ENCODE results near the gene RUVBL1.
"Not testable (repeated sequence)": the region's sequence is repeated elsewhere in the genome, so short reads cannot be mapped to it uniquely, and the experiment has no call there.

Gene RUVBL1

DNA sequence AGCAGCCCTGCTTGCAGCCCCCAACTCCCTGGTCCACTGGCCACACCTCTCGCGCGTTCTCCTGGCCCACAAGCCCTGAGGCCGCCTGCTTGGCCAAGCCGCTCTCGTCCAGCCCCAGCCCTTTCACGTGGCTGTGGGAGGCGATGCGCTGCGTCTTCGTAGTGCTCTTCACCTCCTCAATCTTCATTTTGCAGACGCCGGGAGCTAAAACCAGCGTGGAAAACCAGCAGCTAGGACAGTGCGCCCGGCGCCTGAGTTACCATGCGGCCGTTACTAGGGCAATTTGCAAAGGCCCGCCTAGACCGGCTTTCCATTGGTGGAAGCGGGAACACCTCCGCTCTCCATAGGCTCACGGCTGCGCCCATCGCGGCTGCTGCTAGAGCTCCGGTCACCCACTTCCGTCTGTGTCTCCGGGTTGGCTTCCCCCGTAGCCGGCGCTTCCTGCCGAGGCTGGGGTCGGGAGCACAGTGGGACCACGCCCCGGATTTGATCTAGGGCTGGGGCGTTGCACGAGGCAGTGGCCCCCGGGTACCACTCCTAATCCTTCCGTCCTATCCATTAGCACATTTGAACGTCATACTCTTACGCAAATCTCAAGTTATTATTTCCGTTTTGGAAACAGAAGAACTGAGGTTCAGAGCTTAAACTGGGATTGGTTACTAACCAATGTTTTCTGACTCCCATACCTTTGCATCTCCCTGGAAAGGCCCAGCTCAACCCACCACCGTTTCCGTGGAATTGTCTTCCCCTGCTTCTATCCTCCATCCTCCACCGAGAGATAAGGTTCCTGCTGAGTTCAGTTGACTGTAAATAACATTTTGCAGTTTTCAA is at the start of gene RUVBL1:
RUVBL1 (minus strand) TSS at position 275 of the 831 bp plus-strand sequence; CDS start at position 187, 88 bp downstream.
- peak; percentile 82 to 95 for DNase-seq

DNA sequence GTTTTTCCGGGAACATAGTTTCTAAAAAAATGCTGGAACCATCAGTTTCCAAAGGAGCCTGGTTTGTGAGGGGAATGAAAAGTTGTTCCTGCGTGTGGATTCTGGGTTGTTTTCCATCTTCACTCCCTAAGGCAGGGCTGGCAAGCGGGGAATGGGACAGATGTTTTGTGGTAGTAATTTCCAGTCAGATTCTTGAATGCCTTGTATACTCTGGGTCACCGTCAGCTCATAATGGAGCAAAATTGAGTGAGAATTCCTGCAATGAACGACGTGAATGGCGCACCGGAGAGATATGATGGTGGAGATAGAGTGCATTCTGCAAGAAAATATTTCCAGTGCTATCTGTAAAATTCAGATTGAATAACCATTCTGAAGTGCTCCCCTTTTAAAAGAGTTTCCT is 49.6 kb upstream of the RUVBL1 start:
- no peak for DNase-seq

DNA sequence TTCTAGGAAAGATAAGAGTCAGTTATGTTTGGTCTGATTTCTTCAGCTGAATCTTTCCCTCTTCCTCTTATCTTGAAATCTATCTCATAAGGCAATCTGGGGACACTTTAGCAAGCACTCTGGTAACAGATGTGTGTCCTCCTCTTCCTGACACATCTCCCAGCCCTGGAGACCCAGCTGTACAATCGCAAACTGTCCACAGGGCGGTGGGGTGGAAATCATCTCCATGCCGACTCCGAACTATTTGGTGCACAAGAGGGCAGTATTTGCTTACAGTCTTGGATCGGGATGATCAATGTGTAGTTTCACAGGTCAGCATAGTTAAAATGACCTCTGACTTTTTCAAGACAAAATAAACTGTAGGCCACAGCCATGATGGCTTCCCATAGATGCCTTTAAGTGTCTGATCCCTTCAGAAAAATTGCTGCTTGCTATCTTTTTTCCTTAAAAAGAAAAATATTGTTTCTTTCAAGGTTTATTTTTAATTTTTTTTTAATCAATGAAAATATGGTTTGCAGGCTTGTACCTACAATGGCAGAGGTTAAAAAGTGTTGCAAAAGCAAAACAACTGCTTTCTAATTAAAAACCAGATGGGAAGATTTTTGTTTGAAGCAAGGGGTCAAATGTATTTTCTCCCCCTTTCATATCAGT is 47.4 kb upstream of the RUVBL1 start:
- DNase-seq: peak in 1 of 2 experiments; percentile 16

DNA sequence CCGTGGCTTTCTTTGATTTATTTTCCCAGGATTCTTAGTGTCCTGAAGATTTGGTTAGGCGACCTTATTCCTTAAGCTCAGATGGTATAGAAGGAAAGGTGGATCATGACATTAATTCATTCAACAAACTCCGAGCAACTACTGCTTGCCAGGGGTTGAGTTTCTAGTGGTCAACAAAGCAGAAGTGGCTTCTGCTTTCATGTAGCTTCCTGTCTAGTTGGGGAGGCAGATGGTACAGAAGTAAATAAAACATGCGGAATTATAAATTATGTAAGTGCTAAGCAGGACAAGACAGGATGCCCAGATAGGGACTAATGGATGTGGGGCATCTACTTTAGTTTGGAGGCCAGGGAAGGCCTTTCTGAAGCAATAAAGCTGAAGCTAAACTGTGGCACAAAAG is 45.2 kb upstream of the RUVBL1 start:
- DNase-seq: no peak

DNA sequence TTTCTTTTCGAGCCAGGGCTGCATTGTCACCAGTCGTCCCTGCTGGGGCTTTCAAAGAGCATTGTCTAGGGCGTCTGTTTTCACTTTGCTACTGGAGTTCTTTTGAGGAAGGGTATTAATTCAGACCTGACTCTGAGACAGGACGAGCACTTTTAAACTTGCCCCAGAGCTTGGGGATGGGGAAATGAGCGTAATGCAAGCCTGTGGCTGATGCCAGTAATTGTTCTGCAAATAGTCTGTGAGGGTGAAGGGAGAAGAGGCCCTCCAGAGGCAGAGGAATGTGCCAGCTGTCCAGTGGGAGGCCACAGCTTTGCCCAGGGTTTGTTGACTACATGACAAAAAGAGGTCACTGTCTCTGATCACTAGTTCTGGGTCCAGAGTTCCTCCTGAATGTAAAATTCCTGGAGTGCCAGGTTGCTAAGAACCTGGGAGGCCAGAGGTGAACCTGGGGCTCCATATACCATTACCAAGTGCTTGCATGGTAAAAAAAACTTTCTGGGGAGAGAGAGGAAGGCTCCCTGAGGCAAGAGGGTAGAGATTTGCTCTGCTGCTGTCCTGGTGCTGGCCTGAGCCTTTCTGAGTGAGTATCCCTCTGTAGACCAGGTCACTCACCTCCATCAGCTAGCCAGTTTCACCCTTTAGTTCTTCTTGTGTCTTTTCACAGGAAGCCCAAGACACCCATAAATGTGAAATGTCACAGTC is 44.5 kb upstream of the RUVBL1 start:
- DNase-seq: no peak

DNA sequence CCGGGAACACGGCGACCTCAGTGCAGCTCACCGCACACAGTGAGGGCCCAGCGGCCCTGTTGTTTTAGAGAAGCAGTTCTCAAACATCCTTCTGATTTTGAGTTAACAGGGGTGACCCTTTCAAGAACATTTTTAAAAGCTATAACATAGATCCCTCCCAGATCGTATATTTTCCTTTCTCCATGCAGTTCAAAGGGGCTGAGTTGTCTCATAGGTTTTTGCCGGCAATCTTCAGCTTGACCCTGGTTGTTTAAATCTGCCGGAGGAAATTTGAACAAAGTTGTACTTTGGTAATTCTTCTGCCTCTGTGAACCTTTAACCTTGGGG is 44.0 kb upstream of the RUVBL1 start:
- DNase-seq: no peak

DNA sequence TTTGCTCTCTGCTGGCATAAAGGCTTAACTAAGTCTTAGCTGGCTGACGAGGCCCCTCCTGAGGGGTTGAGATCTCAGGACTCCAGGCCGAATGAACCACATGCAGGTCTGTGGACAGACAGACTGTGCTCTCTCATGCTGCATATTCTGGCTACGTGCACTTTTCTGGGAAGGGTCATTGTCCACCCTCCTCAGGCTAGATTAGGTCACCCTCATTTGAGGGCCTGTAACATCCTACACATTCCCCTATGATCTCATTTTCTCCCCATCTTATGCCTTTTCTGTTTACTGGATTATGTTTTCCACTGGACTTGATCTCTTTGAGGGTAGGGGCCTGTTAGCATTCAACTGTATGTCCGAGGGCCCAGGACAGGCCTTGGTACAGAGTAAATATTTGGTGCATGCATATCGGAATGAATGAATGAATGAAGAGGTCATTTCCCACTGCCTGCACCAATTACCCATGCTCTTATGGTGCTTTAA is 43.4 kb upstream of the RUVBL1 start:
- DNase-seq: no peak

DNA sequence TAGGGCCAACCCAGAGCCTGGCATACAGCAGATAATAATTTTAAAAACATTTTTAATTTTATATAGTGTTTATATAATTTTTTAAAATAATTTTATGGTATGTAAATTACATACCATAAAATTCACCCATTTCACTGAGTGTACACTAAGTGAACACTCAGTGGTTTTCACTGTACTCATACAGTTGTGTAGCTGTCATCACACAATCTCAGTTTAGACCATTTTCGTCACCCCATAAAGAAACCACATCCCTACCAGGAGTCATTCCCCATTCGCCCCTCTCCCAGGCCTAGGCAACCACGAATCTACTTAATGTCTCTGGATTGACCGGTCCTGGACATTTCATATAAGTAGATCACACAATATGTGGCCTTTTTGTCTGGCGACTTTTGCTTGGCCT is 39.8 kb upstream of the RUVBL1 start:
- no peak for DNase-seq

DNA sequence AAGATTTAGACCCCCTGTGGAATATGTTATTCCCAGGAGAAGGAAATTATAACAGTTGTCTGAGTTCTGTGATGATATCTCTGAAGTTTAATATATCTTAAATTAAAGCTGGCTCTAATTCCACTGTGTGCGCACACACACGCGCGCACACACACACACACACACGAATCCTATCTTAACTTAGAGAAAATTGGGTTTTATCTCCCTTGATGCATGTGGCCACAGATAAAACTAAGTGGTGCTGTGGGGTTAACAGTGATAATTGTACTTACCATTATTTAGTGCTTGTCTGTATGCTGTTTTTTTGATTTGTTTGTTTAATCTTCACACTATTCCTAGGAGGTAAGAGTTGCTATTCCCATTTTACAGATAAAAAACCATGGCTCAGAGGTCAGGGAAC is 37.0 kb upstream of the RUVBL1 start:
- DNase-seq: no peak

DNA sequence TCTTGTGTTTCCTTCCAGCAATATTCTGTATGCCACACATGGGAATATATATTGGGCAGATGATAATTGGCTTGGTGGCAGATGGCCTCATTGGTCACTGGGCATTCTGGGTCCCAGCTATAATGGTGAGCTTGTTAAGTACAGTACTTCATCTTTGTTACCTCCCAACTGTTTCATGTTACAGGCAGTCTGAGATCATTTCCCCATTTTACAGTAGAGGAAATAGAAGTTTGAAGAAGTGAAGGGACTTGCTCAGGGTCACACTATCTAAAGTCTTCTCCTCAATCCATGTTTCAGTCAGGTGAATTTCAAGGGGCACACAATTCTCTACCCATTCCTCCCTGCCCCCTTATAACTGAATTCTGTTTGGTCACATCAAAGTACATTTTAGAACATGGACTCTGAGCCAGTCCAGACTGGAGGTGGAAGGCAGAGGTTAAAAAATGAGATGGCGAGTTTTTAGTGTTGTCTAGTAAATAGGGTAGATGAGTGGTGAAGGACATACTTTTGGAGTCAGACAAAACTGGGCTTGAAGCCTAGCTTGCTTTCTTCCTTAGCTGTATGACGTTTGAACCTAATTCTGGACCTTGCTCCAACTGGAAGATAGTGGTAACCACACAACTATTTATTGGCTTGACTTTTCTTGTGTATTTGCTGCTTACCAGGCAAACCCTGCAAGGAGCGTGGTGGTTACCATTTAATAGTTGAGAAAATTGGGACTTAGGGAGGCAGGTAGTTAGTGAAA is 32.2 kb upstream of the RUVBL1 start:
- no peak for DNase-seq

DNA sequence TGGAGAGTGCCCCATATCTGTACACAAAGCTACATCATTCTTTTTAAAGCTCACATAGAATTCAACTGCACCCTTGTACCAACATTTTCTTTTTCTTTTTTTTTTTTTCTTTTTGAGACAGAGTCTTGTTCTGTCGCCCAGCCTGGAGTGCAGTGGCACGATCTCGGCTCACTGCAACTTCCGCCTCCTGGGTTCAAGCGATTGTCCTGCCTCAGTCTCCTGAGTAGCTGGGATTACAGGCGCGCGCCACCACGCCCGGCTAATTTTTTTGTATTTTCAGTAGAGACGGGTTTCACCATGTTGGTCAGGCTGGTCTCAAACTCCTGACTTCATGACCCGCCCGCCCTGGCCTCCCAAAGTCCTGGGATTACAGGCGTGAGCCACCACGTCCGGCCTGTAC is 30.7 kb upstream of the RUVBL1 start:
- not testable (repeated sequence) for DNase-seq

DNA sequence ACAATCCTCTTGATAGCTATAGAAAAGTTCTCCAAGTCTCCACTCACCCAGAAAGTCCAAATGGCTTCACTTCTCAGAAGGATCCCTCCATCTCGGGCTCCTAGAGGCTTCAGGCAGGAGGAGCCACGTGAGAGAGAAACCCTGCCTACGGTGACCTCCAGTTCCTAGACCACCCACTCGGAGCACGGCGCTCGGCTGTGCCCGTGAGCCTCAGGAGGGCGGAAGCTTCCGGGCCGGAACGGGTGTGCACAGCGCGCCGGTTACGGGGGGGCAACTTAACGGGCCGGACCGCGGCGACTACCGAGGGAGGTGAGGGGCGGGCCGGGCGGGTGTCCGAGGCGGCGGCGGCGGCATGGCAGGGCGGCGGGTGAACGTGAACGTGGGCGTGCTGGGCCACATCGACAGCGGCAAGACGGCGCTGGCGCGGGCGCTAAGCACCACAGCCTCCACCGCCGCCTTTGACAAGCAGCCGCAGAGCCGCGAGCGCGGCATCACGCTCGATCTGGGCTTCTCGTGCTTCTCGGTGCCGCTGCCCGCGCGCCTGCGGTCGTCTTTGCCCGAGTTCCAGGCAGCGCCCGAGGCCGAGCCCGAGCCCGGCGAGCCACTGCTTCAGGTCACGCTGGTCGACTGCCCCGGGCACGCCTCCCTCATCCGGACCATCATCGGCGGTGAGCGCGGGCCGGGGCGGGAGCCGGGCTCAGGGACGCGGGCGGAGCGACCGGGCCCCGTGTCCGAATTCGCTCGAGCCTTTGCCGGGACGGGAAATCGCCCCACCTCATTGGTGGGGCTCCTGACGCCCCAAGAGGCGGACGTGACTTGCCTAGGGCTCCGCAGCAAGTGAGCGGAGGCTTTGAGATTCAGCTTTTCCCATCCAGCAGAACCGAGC is 29.8 kb upstream of the RUVBL1 start, which contains the start of gene EEFSEC:
EEFSEC (plus strand) TSS at position 326 of the 886 bp plus-strand sequence; CDS start at position 353, 27 bp downstream.
- DNase-seq: peak; percentile 40 to 41

DNA sequence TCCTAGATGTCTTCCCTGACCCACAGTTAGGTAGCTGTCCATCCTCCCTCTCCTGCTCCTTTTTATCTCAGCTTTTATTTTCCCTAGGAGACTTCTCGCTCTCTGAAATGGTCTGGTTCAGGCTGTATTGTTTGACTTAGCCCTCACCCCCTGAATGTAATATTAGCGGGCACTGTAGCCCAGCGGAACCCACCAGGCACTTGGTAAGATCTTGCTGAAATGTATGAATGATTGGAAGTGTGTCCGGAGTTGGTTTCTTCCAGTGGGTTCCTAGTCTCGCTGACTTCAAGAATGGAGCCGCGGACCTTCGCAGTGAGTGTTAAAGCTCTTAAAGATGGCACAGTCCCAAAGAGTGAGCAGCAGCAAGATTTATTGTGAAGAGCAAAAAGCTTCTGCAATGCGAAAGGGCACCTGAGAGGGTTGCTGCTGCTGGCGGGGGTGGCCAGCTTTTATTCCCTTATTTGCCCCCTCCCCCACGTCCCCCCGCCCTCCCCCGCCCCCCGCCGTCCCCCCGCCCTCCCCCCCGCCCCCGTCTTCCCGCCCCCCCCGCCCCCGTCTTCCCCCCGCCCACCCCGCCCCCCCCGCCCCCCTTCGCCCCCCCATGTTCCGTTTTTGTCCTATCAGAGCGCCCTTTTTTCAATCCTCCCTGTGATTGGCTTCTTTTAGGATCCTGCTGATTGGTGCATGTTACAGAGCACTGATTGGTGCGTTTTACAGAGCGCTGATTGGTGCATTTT is 29.0 kb upstream of the RUVBL1 start:
- DNase-seq: no peak

DNA sequence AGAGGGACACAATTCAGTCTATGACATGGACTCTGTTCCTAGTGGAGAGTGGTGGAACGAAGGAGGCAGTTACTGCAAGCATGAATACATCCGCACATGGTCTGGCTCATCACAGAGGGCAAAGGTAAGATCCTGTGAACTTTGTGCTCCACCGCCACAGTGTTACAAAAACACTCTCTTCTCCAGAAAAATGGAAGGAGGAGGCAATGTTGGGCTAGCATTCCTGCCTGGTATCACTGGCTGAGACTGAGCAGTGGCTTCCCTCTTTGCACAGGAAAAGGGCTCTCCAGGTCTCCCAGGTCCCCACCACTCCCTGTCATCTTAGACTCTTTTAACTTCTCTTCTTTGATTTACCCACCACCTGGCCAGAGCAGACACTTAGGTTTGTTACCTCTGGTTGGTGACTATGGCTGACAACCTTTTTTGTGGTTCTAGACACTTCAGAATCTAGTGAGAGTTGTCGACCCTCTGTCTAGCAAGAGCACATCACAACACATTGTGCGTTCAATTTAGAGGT is 28.2 kb upstream of the RUVBL1 start:
- no peak for DNase-seq

DNA sequence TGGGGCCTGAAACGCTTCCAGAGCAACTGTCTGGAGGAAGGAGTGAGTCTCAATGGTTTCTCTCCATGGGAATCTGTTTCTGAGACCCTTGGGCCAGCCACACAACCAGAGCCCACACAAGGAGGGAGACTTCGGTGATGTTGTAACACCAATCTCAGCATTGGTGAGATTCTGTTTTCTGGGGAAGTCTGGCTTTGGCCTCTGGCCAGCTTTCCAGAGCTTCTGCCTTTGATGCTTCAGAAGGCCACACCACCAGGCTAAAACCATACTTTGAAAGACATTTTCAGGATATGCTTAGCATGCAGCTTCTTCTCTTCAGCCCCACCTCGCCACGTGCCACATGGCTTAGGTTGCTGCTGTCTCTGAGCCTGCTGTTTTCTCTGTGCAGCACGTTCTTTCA is 26.0 kb upstream of the RUVBL1 start:
- no peak for DNase-seq

DNA sequence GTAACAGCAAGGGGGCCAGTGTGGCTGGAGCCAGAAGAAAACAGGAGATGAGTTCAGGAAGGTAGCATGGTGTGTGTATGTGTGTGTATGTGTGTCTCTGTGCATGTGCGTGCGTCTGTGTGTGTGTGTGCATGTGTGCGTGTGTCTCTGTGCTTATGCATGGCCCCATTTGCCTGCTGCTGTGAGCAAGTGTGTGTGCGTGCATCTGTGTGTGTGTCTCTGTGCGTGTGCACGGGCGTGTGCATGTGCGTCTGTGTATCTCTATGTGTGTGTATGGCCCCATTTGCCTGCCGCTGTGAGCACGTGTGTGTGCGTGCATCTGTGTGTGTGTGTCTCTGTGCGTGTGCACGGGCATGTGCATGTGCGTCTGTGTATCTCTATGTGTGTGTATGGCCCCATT is 22.6 kb upstream of the RUVBL1 start:
- no peak for DNase-seq

DNA sequence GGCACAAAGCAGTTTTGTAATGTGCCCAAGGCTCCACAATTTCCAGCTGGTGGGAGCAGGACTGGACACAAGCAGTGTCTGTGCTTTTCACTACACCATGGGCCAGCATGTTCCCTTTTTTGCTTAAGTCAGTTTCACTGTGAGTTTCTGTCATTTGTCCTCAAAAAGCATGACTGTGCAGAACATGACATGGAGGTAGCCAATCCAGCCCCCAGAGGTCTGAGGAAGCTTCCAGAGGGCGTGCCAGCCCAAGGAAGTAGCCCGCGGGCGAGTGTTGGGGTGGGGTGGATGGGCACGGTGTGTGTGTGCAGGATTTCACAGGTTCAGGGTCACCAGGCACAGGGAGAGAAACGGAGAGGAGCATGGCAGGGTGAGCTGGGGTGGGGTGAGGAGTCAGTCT is 21.7 kb upstream of the RUVBL1 start:
- DNase-seq: no peak

DNA sequence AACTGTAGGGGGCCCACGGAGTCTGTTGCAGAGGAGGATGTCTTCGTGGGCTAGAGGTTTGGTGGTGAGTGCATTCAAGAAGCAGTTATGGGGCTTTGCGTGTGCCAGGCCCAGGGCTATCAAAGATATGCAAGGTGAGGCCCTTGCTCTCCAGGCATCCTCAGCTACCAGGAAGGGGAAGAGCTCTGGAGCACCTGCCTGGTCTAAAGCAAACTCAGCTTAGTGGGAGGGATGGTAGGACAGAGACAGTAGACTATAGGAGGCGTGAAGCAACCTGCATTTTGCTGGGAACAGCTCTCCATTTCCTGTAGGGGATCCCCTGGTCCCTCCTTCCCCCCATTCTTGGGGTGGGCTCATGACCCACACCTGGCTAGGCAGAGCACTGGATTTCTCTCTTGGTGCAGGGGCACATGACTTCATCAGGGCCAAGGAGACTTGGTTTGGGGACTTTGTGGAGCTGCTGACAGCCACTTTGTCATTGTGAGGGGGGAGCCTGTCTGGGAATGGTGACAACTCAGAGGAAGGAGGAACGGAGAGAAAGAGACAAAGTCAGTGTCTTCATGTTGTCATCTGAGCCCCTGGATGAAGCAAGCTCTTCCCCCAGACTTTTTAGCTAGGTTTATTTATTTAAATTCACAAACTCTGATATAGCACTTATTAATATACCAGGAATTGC is 21.0 kb upstream of the RUVBL1 start:
- DNase-seq: no peak

DNA sequence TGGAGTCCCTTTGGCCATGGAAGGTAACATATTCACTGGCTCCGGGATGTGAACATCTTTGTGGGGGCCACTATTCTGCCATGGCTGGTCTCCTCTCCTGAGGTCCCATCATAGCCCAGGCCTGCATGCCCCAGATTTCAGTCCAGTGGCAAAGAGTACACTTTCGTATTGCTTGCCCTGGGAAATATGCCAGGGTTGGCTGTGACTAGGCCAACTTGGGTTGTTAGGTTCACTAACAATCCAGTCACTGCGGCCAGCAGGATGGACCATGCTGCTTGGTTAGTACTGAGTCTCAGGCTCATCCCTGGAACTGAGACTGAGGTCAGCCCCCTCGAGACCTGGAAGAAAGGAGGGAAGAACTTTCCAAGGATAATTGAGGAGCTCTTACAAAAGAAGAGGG is 19.9 kb upstream of the RUVBL1 start:
- DNase-seq: no peak

DNA sequence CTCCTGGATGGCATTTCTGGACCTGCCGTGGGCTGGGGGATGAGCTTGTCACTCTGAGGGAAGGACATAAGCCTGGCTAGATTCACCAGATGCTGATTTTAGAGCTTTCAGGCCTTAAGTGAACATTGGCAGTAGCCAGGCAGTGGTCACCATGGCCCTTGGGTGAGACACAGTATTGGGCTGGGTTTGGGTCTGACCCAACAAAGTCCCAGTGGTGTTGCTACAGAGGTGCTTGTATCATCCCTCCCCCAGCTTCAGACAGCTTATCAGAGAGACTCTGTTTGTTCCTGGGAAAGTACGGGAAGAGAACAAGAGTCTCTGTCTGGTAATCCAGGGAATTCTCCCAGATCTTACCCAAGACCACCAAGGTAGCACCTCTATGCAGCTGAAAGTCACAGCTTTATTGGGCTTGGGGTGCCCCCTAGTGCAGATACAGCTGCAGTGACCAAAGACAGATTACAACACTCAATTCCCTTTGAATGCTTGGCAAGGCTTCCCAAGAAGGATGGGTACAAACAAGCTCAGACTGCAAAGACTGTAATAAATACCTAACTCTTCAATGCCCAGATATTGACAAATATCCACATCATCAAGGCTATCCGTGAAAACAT is 9.8 kb upstream of the RUVBL1 start:
- no peak for DNase-seq
